H1 (cell line): ENCODE results near the gene LPAR6.

Experiments used
- ASH2L ChIP-seq: fragments of 200-600, 300-600 bp; sonication (generic); IDR thresholded peaks from one replicate; pipeline ENCODE4 v1.7.1; 2017; ENCODE audit warnings: low read length
- CEBPB ChIP-seq: IDR thresholded peaks from 2 replicates; pipeline ENCODE4 v1.6.1; 2012; ENCODE audit warnings: low read depth, low read length
- CHD2 ChIP-seq: IDR thresholded peaks from 2 replicates; pipeline ENCODE4 v1.6.1; 2012; ENCODE audit warnings: low read length, improper control_type of control experiment
- EP300 ChIP-seq, 2 experiments: IDR thresholded peaks; 1 replicate in 1 of 2; 2 replicates in 1 of 2; pipeline ENCODE4 v1.6.1; 2011 to 2012; ENCODE audit warnings: low read depth in 2 of 2, low read length in 2 of 2, mild to moderate bottlenecking in 2 of 2, borderline replicate concordance in 1 of 2, inconsistent platforms in 1 of 2, moderate library complexity in 1 of 2
- EZH2 ChIP-seq: fragments of 200-600 bp; sonication (generic); IDR thresholded peaks from 2 replicates; pipeline ENCODE4 v1.7.1; 2012; ENCODE audit warnings: low read depth, mild to moderate bottlenecking, moderate library complexity, low read length, inconsistent platforms; ENCODE audit not compliant: severe bottlenecking
- HDAC6 ChIP-seq: IDR thresholded peaks from one replicate; pipeline ENCODE4 v1.7.1; 2012; ENCODE audit warnings: low read depth, mild to moderate bottlenecking, inconsistent platforms, low read length, moderate library complexity
- POLR2A ChIP-seq, 2 experiments: IDR thresholded peaks; 1 replicate in 1 of 2; 2 replicates in 1 of 2; pipeline ENCODE4 v1.6.1; 2011; ENCODE audit warnings: low read depth in 2 of 2, low read length in 2 of 2, mild to moderate bottlenecking in 2 of 2; ENCODE audit errors: control extremely low read depth in 1 of 2
- RAD21 ChIP-seq, 2 experiments: IDR thresholded peaks in 1 of 2; conservative IDR thresholded peaks in 1 of 2; 2 replicates each; pipeline ENCODE4 v1.6.1; 2011; ENCODE audit warnings: low read depth in 2 of 2, low read length in 2 of 2, improper control_type of control experiment in 1 of 2, inconsistent platforms in 1 of 2, mild to moderate bottlenecking in 1 of 2, moderate library complexity in 1 of 2
- SP1 ChIP-seq: IDR thresholded peaks from 2 replicates; pipeline ENCODE4 v1.6.1; 2011; ENCODE audit warnings: low read depth, low read length
- SUZ12 ChIP-seq: fragments of 200-600 bp; sonication (generic); IDR thresholded peaks from 2 replicates; pipeline ENCODE4 v1.6.1; 2012; ENCODE audit warnings: mild to moderate bottlenecking, inconsistent platforms, low read length, moderate library complexity, mixed read lengths
- YY1 ChIP-seq: IDR thresholded peaks from 2 replicates; pipeline ENCODE4 v1.6.1; 2011; ENCODE audit warnings: low read depth, mild to moderate bottlenecking, low read length
- ZNF274 ChIP-seq: IDR thresholded peaks from 2 replicates; pipeline ENCODE4 v1.7.0; 2012; ENCODE audit warnings: low read length, borderline replicate concordance; ENCODE audit errors: extremely low read depth
- TF ChIP-seq, protein P1 (sequence below), 3 experiments: IDR thresholded peaks; 1 replicate in 2 of 3; 2 replicates in 1 of 3; pipeline versions ENCODE4 v1.5.1 to v1.6.1; 2011; ENCODE audit warnings: low read length in 3 of 3, mild to moderate bottlenecking in 3 of 3, inconsistent platforms in 2 of 3, low read depth in 1 of 3, moderate library complexity in 1 of 3; ENCODE audit not compliant: insufficient read depth in 1 of 3; ENCODE audit errors: control extremely low read depth in 1 of 3

DNA sequence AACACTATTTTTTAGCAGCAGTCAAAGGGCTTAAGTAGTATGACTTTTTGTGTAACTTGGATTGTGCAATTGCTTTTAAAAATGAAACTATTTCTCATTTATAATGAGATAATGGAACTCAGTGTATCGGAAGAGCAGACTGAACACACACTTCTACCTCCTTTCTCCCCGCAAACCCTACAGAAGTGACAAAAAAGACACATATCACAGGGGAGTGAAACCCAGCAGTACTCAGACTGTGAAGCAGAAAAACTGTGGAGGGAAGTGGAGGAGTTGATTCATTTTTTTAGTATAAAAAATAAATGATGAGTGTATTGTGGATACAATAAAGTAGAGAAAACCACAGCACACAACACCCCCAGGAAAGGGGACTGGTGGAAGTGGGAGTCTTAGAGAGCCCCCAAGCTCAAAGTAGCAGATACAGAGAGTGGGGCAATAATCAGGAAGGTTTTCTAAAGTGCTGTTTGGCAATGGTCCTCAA, 9.7 kb downstream of the LPAR6 start:
- no peak for TF ChIP-seq ZNF274
- TF ChIP-seq EP300 (IDR thresholded peaks at IDR 0.05; ENCODE audit: borderline replicate concordance in 1 of 2, low read depth in 2 of 2, low read length in 2 of 2) = no peak
- TF ChIP-seq POLR2A (IDR thresholded peaks at IDR 0.05; ENCODE audit: control extremely low read depth in 1 of 2, low read depth in 2 of 2, low read length in 2 of 2) = no peak
- no peak for TF ChIP-seq CEBPB
- TF ChIP-seq, protein P1, sequence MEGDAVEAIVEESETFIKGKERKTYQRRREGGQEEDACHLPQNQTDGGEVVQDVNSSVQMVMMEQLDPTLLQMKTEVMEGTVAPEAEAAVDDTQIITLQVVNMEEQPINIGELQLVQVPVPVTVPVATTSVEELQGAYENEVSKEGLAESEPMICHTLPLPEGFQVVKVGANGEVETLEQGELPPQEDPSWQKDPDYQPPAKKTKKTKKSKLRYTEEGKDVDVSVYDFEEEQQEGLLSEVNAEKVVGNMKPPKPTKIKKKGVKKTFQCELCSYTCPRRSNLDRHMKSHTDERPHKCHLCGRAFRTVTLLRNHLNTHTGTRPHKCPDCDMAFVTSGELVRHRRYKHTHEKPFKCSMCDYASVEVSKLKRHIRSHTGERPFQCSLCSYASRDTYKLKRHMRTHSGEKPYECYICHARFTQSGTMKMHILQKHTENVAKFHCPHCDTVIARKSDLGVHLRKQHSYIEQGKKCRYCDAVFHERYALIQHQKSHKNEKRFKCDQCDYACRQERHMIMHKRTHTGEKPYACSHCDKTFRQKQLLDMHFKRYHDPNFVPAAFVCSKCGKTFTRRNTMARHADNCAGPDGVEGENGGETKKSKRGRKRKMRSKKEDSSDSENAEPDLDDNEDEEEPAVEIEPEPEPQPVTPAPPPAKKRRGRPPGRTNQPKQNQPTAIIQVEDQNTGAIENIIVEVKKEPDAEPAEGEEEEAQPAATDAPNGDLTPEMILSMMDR (IDR thresholded peaks at IDR 0.05; ENCODE audit: control extremely low read depth in 1 of 3, insufficient read depth in 1 of 3, low read depth in 1 of 3, low read length in 3 of 3) = no peak
- TF ChIP-seq EZH2 = no peak
- no peak for TF ChIP-seq RAD21 (IDR thresholded peaks at IDR 0.05 in 1 of 2, conservative IDR thresholded peaks at IDR 0.05 in 1 of 2; ENCODE audit: low read depth in 2 of 2, low read length in 2 of 2)
- no peak for TF ChIP-seq HDAC6
- TF ChIP-seq ASH2L = no peak
- TF ChIP-seq CHD2 = no peak
- TF ChIP-seq SP1 = no peak
- TF ChIP-seq SUZ12 = no peak
- no peak for TF ChIP-seq YY1
